Tibial nerve (tissue), 4 donors: Measurements from ENCODE around the gene TMEM109. TPM values are rescaled to one million over a fixed set of nuclear protein-coding genes. Genes with fewer than 3 reads are reported as not detected.

Experiments
- DNase-seq, 2 donors: peaks; one replicate each; pipeline ENCODE4 v3.0.0-alpha.2; 2019; ENCODE audit warnings: low spot score in 2 of 2
- H3K27ac ChIP-seq, 4 donors: fragments of 200-600 bp; sonication (generic) in 3 of 4; one replicate each; pipeline ENCODE4 v1.5.1; 2017 to 2019; ENCODE audit warnings: mild to moderate bottlenecking in 1 of 4
- H3K27me3 ChIP-seq, 2 donors: fragments of 200-600 bp; sonication (generic) in 1 of 2; one replicate each; pipeline versions ENCODE4 v1.5.1 to v1.6.0; 2017 to 2019
- H3K36me3 ChIP-seq, 3 donors: fragments of 200-600 bp; sonication (generic); one replicate each; pipeline ENCODE4 v1.5.1; 2018 to 2019
- H3K4me1 ChIP-seq, 4 donors: fragments of 200-600 bp; sonication (generic) in 3 of 4; one replicate each; pipeline ENCODE4 v1.5.1; 2017 to 2019
- H3K4me3 ChIP-seq, 4 donors: fragments of 200-600 bp; sonication (generic) in 3 of 4; one replicate each; pipeline ENCODE4 v1.5.1; 2017 to 2019; ENCODE audit warnings: mild to moderate bottlenecking in 1 of 4, moderate library complexity in 1 of 4
- H3K9me3 ChIP-seq, 4 donors: fragments of 200-600 bp; sonication (generic) in 3 of 4; one replicate each; pipeline ENCODE4 v1.5.1; 2017 to 2019
- EP300 ChIP-seq, 2 donors: sonication (generic); formaldehyde crosslinking; IDR thresholded peaks; one replicate each; pipeline ENCODE4 v1.6.1; 2017; ENCODE audit warnings: antibody characterized with exemption in 2 of 2, mild to moderate bottlenecking in 1 of 2
- POLR2A ChIP-seq, 2 donors: fragments of 450-650 bp; IDR thresholded peaks; one replicate each; pipeline ENCODE4 v1.6.1; 2017; ENCODE audit warnings: antibody characterized with exemption in 2 of 2, mild to moderate bottlenecking in 2 of 2, moderate library complexity in 2 of 2
- WGBS, 2 donors: methylation state at CpG; one replicate each; pipeline ENCODE4 v1.1.5; 2018; 5-methylcytosine and 5-hydroxymethylcytosine counted together
- total RNA-seq, 4 donors: library from RNA; depleted of rRNA; stranded (reverse); fragments of >200 nt; gene quantifications; one replicate each; pipeline ENCODE4 v1.1.0, GENCODE V29; 2016
- TF ChIP-seq, protein P1 (sequence below), 5 experiments: fragments of 200-600 bp in 3 of 5; fragments of 450-650 bp in 2 of 5; sonication (generic) in 3 of 5; IDR thresholded peaks; one replicate each; pipeline ENCODE4 v1.5.1; 2016 to 2019; ENCODE audit warnings: antibody characterized with exemption in 5 of 5, mild to moderate bottlenecking in 3 of 5, moderate library complexity in 2 of 5

Gene TMEM109
- total RNA-seq, 4 donors from 2014 or later, result 173 to 300 (median 197) TPM

DNA sequence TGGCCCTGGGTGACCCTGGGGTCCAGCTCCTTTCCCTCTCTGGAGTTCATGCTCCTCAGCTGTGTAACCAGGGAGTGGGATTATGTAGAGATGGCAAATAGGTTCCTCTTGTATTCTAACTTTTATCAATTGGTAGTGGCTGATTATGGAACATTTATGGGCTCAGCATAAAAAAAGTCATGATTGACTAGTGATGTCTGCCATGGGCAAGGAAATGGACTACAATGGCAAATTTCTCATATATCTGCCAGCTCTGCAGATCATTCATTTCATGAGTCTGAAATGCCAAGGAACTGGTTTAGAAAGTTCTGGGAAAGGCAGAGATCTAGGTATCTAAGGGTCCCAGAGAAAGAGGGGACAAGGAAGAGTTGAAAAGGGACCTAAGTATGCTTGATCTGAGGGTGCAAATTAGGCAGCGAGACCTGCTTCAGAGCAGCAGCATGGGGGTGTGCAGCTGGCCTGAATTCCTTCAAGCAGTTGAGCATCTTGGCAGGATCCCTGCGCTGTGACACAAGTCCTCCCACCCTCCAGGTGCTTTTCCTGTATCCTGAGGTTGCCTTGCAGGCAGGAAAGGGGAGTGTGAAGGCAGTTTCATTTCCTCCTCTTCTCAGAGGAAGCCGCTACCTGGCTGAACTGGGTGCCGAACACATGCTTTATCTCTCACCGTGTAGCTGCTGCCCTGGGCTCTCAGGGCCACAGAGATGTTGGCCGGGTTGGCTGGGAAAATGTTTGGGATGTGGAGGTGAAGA lies 27.6 kb downstream of the TMEM109 start:
- Histone ChIP-seq H3K4me1 (peaks cover 0 to 32% (median 0%) of the 10 kb centered on the region in 4 donors), H3K36me3 (peaks cover 0 to 98% (median 16%) of the 10 kb centered on the region in 3 donors), H3K27ac (no peak overlapping the region), H3K9me3 (no peaks in the 10 kb centered on the region), H3K27me3 (no peaks in the 10 kb centered on the region), H3K4me3 (no peak overlapping the region)
- TF ChIP-seq, protein P1, sequence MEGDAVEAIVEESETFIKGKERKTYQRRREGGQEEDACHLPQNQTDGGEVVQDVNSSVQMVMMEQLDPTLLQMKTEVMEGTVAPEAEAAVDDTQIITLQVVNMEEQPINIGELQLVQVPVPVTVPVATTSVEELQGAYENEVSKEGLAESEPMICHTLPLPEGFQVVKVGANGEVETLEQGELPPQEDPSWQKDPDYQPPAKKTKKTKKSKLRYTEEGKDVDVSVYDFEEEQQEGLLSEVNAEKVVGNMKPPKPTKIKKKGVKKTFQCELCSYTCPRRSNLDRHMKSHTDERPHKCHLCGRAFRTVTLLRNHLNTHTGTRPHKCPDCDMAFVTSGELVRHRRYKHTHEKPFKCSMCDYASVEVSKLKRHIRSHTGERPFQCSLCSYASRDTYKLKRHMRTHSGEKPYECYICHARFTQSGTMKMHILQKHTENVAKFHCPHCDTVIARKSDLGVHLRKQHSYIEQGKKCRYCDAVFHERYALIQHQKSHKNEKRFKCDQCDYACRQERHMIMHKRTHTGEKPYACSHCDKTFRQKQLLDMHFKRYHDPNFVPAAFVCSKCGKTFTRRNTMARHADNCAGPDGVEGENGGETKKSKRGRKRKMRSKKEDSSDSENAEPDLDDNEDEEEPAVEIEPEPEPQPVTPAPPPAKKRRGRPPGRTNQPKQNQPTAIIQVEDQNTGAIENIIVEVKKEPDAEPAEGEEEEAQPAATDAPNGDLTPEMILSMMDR (IDR thresholded peaks at IDR 0.05), result no peak
- WGBS, 2 donors, result 88 to 90% methylated on average over 6 of the region's 6 CpGs
- no peak for DNase-seq

DNA sequence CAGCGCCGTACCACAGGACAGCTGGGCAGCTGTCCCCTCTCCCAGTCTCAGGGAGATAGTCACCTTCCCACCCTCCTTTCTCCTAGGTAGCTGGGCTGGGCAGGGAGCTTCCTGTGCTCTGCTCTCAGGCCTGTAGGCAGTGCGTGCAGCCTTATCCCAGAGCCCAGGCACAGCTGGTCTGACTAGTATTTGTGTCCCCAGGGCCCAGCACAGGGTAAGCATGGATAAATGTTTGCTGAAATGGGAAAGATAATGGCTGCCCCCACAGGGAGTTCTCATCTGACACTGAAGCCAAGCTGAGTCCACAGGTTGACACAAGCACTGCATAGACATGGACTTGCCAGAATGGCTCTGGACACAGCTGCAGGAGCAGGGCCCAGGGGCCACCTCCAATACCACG lies 28.3 kb downstream of the TMEM109 start:
- 86 to 88% methylated on average over 4 of the region's 4 CpGs for WGBS, 2 donors
- no peaks in the 10 kb centered on the region for H3K9me3 ChIP-seq
- no peak overlapping the region for H3K27ac ChIP-seq
- no peak overlapping the region for H3K4me3 ChIP-seq
- H3K4me1 ChIP-seq, result peaks cover 0 to 32% (median 0%) of the 10 kb centered on the region in 4 donors
- DNase-seq, result no peak
- TF ChIP-seq POLR2A (IDR thresholded peaks at IDR 0.05) (no peak), EP300 (IDR thresholded peaks at IDR 0.05) (no peak)
- TF ChIP-seq, protein P1 (IDR thresholded peaks at IDR 0.05), result no peak
- H3K36me3 ChIP-seq, result peaks cover 0 to 92% (median 16%) of the 10 kb centered on the region in 3 donors
- no peaks in the 10 kb centered on the region for H3K27me3 ChIP-seq

- H3K4me1 ChIP-seq, result peaks cover 0 to 36% (median 6%) of the 10 kb centered on the region in 4 donors
- no peak overlapping the region for H3K4me3 ChIP-seq
- no peak overlapping the region for H3K27ac ChIP-seq
- DNase-seq, result no peak
- H3K27me3 ChIP-seq, result no peaks in the 10 kb centered on the region
- H3K36me3 ChIP-seq, result peaks cover 0 to 83% (median 16%) of the 10 kb centered on the region in 3 donors
- no peaks in the 10 kb centered on the region for H3K9me3 ChIP-seq
- TF ChIP-seq POLR2A (IDR thresholded peaks at IDR 0.05) (no peak), EP300 (IDR thresholded peaks at IDR 0.05) (no peak)
- TF ChIP-seq, protein P1 (IDR thresholded peaks at IDR 0.05), result no peak
- WGBS, 2 donors, result 51 to 58% methylated on average over 9 of the region's 9 CpGs
Measured at GRCh38 chr11:60942970-60943565, 29.1 kb downstream of the TMEM109 start.

- no peak overlapping the region for H3K4me3 ChIP-seq
- H3K27me3 ChIP-seq, result no peaks in the 10 kb centered on the region
- peaks cover 0 to 67% (median 10%) of the 10 kb centered on the region in 3 donors for H3K36me3 ChIP-seq
- TF ChIP-seq POLR2A (IDR thresholded peaks at IDR 0.05), result no peak
- TF ChIP-seq, protein P1 (IDR thresholded peaks at IDR 0.05), result peak in 2 of 5 experiments; percentile 10 to 22
- no peak for DNase-seq
- WGBS, 2 donors, result 82% methylated on average over 11 of the region's 11 CpGs
- H3K4me1 ChIP-seq, result peaks cover 0 to 52% (median 13%) of the 10 kb centered on the region in 4 donors
- no peak overlapping the region for H3K27ac ChIP-seq
- H3K9me3 ChIP-seq, result no peaks in the 10 kb centered on the region
Measured at GRCh38 chr11:60944490-60945294, 30.7 kb downstream of the TMEM109 start.
